ENCODE data around the gene SV2A.

SV2A gene

DNA sequence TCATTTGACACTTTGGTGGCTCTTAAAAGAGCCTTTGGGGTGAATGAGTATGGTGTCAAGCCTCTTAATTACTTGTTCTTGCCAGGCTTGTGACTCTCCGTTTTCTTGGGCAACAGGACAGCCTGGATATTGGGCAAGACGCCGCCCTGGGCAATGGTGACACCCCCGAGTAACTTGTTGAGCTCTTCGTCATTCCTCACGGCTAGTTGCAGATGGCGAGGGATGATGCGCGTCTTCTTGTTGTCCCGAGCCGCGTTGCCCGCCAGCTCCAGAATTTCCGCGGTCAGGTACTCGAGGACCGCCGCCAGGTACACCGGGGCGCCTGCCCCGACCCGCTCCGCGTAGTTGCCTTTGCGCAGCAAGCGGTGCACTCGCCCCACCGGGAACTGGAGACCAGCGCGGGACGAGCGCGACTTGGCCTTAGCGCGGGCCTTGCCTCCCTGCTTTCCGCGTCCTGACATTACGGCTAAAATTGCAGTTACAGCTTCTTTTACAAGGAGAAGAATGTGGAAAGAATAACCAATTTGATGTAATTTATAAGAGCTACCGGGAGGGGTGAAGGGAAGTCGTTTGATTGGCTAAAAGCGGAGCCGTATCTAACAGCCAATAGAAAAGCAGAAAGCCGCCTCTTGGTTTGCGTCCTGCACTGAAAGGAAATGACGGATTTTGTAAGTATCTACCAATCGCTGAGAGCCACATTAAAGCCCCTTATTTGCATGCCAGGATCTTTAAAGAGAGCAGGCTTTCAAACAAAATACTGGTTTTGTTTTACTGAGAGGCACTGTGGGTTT is 30.0 kb downstream of the SV2A start (continued):
- TF ChIP-seq ZNF148 (tag by site-specific recombination; IDR thresholded peaks at IDR 0.05; ENCODE audit: borderline replicate concordance) (no peak), ZNF404 (tag by site-specific recombination; IDR thresholded peaks at IDR 0.05) (no peak), ZNF777 (tag by site-specific recombination; IDR thresholded peaks at IDR 0.05; ENCODE audit: borderline replicate concordance) (no peak), ZNF600 (tag by site-specific recombination; IDR thresholded peaks at IDR 0.05) (peak; percentile 89), ZNF292 (tag by site-specific recombination; IDR thresholded peaks at IDR 0.05; ENCODE audit: borderline replicate concordance, low read depth) (no peak), ZNF157 (tag by site-specific recombination; IDR thresholded peaks at IDR 0.05) (no peak), ZNF639 (tag by site-specific recombination; IDR thresholded peaks at IDR 0.05) (no peak), ZNF473 (tag by site-specific recombination; IDR thresholded peaks at IDR 0.05) (no peak), ZNF37A (tag by site-specific recombination; IDR thresholded peaks at IDR 0.05) (no peak), ZNF10 (tag by site-specific recombination; IDR thresholded peaks at IDR 0.05) (no peak), ZNF670 (tag by site-specific recombination; IDR thresholded peaks at IDR 0.05; ENCODE audit: low read depth) (no peak), ZNF677 (tag by site-specific recombination; IDR thresholded peaks at IDR 0.05) (no peak), GLIS1 (tag by site-specific recombination; IDR thresholded peaks at IDR 0.05) (no peak), SALL2 (tag by site-specific recombination; IDR thresholded peaks at IDR 0.05; ENCODE audit: borderline replicate concordance) (no peak), ZFP41 (tag by site-specific recombination; IDR thresholded peaks at IDR 0.05; ENCODE audit: borderline replicate concordance) (0 out of 2 replicates have a peak, but pooled peaks have one; percentile 45), GLI4 (tag by site-specific recombination; IDR thresholded peaks at IDR 0.05) (no peak), ZBTB20 (tag by site-specific recombination; IDR thresholded peaks at IDR 0.05) (peak; percentile 62; the same call in 1 of the 2 replicates), ZNF350 (tag by site-specific recombination; IDR thresholded peaks at IDR 0.05) (no peak), ZSCAN16 (tag by site-specific recombination; IDR thresholded peaks at IDR 0.05) (no peak), ZNF426 (tag by site-specific recombination; IDR thresholded peaks at IDR 0.05) (no peak), ZNF629 (tag by site-specific recombination; IDR thresholded peaks at IDR 0.05) (no peak), ZNF184 (tag by site-specific recombination; IDR thresholded peaks at IDR 0.05) (0 out of 2 replicates have a peak, but pooled peaks have one; percentile 54), ZNF391 (tag by site-specific recombination; IDR thresholded peaks at IDR 0.05; ENCODE audit: borderline replicate concordance, low read depth) (peak; percentile 51; the same call in 1 of the 2 replicates), TCF7L2 (IDR thresholded peaks at IDR 0.05; ENCODE audit: borderline replicate concordance, low read depth, low read length) (no peak), MEIS1 (CRISPR knock-in tag; IDR thresholded peaks at IDR 0.05; ENCODE audit: borderline replicate concordance) (no peak), GFI1B (tag by site-specific recombination; IDR thresholded peaks at IDR 0.05) (no peak), ZNF239 (tag by site-specific recombination; IDR thresholded peaks at IDR 0.05) (no peak)
- TF ChIP-seq, protein P1, sequence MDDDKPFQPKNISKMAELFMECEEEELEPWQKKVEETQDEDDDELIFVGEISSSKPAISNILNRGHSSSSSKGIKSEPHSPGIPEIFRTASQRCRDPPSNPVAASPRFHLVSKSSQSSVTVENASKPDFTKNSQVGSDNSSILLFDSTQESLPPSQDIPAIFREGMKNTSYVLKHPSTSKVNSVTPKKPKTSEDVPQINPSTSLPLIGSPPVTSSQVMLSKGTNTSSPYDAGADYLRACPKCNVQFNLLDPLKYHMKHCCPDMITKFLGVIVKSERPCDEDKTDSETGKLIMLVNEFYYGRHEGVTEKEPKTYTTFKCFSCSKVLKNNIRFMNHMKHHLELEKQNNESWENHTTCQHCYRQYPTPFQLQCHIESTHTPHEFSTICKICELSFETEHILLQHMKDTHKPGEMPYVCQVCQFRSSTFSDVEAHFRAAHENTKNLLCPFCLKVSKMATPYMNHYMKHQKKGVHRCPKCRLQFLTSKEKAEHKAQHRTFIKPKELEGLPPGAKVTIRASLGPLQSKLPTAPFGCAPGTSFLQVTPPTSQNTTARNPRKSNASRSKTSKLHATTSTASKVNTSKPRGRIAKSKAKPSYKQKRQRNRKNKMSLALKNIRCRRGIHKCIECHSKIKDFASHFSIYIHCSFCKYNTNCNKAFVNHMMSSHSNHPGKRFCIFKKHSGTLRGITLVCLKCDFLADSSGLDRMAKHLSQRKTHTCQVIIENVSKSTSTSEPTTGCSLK (tag by site-specific recombination; IDR thresholded peaks at IDR 0.05): no peak
- TF ChIP-seq, protein P2, sequence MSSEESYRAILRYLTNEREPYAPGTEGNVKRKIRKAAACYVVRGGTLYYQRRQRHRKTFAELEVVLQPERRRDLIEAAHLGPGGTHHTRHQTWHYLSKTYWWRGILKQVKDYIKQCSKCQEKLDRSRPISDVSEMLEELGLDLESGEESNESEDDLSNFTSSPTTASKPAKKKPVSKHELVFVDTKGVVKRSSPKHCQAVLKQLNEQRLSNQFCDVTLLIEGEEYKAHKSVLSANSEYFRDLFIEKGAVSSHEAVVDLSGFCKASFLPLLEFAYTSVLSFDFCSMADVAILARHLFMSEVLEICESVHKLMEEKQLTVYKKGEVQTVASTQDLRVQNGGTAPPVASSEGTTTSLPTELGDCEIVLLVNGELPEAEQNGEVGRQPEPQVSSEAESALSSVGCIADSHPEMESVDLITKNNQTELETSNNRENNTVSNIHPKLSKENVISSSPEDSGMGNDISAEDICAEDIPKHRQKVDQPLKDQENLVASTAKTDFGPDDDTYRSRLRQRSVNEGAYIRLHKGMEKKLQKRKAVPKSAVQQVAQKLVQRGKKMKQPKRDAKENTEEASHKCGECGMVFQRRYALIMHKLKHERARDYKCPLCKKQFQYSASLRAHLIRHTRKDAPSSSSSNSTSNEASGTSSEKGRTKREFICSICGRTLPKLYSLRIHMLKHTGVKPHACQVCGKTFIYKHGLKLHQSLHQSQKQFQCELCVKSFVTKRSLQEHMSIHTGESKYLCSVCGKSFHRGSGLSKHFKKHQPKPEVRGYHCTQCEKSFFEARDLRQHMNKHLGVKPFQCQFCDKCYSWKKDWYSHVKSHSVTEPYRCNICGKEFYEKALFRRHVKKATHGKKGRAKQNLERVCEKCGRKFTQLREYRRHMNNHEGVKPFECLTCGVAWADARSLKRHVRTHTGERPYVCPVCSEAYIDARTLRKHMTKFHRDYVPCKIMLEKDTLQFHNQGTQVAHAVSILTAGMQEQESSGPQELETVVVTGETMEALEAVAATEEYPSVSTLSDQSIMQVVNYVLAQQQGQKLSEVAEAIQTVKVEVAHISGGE (tag by site-specific recombination; conservative IDR thresholded peaks at IDR 0.05; ENCODE audit: low read depth): no peak
- TF ChIP-seq, protein P3, sequence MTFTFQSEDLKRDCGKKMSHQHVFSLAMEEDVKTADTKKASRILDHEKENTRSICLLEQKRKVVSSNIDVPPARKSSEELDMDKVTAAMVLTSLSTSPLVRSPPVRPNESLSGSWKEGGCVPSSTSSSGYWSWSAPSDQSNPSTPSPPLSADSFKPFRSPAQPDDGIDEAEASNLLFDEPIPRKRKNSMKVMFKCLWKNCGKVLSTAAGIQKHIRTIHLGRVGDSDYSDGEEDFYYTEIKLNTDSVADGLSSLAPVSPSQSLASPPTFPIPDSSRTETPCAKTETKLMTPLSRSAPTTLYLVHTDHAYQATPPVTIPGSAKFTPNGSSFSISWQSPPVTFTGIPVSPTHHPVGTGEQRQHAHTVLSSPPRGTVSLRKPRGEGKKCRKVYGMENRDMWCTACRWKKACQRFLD (tag by site-specific recombination; IDR thresholded peaks at IDR 0.05): no peak
